GM12875 (cell line): ENCODE data around the gene AATF.
A peak's percentile ranks its signal among the peaks of the same experiment; 100 is the strongest.

Source experiments
- H3K4me3 ChIP-seq: one replicate; pipeline ENCODE4 v1.5.1; 2011; ENCODE audit warnings: low read depth, low read length, control low read depth
- CTCF ChIP-seq: IDR thresholded peaks from 2 replicates; pipeline ENCODE4 v1.5.1; 2011; ENCODE audit warnings: low read depth, mild to moderate bottlenecking, control low read depth, inconsistent platforms, low read length, moderate library complexity, borderline replicate concordance; ENCODE audit not compliant: insufficient read depth

AATF gene

GRCh38 chr17:37039269-37039668, 90.5 kb downstream of the AATF start:
- no peak overlapping the region for H3K4me3 ChIP-seq
- no peak for TF ChIP-seq CTCF

GRCh38 chr17:37041932-37042331, 93.2 kb downstream of the AATF start:
- TF ChIP-seq CTCF = no peak
- H3K4me3 ChIP-seq = no peak overlapping the region

GRCh38 chr17:37043201-37043600, 94.4 kb downstream of the AATF start:
- H3K4me3 ChIP-seq = no peak overlapping the region
- no peak for TF ChIP-seq CTCF

- no peak overlapping the region for H3K4me3 ChIP-seq
- no peak for TF ChIP-seq CTCF
Observed at GRCh38 chr17:37045351-37045922, 96.7 kb downstream of the AATF start.

- no peak overlapping the region for H3K4me3 ChIP-seq
- TF ChIP-seq CTCF = peak; percentile 77
Observed at GRCh38 chr17:37047631-37048104, 98.9 kb downstream of the AATF start.

DNA sequence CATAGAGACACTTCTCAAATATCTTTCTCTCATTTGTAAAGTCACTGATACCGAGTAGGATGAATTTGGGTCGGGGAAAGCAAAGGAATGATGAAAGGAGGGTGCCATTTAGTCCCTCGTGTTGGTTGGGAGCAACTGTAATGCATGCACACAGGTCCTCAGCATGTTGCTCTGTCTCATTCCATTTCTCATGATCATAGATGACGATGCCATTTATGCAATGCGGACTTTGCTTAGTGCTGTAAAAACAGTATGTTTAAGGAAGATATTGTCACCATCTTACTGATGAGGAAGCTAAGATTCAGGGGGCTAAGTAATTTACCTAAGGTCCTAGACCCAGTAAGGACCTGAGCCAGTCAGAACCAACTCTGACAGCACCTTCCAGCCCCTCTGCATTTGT, 100.1 kb downstream of the AATF start:
- no peak for TF ChIP-seq CTCF
- H3K4me3 ChIP-seq = no peak overlapping the region

- no peak for TF ChIP-seq CTCF
- no peak overlapping the region for H3K4me3 ChIP-seq
Observed at GRCh38 chr17:37050920-37051319, 102.2 kb downstream of the AATF start.
